ENCODE results near the gene BRCC3.

BRCC3 gene

GRCh38 chrX:155070663-155070974, 689 bp upstream of the BRCC3 start:
- DNase-seq (ENCODE audit: low spot score) = no peak
- Histone ChIP-seq H3K4me3 (peak overlapping the region; percentile 80), H3K27ac (peak overlapping the region; percentile 74 to 89)
- no peak for TF ChIP-seq CTCF (IDR thresholded peaks at IDR 0.05)

GRCh38 chrX:155071694-155072280, 479 bp downstream of the BRCC3 start:
- DNase-seq (ENCODE audit: low spot score) = peak; percentile 78
- Histone ChIP-seq H3K4me3 (peak overlapping the region; percentile 80), H3K27ac (peak overlapping the region; percentile 15 to 89)
- no peak for TF ChIP-seq CTCF (IDR thresholded peaks at IDR 0.05)

GRCh38 chrX:155086202-155086840, 15.0 kb downstream of the BRCC3 start:
- DNase-seq (ENCODE audit: low spot score) = no peak
- no peak overlapping the region for H3K4me3 ChIP-seq
- no peak for TF ChIP-seq CTCF (IDR thresholded peaks at IDR 0.05)
- H3K27ac ChIP-seq = no peak overlapping the region

- no peak for TF ChIP-seq CTCF (IDR thresholded peaks at IDR 0.05)
- Histone ChIP-seq H3K27ac (no peak overlapping the region), H3K4me3 (no peak overlapping the region)
- no peak for DNase-seq (ENCODE audit: low spot score)
Measured at GRCh38 chrX:155086961-155087735, 15.8 kb downstream of the BRCC3 start.

- DNase-seq (ENCODE audit: low spot score) = no peak
- TF ChIP-seq CTCF (IDR thresholded peaks at IDR 0.05) = peak; percentile 35
- Histone ChIP-seq H3K4me3 (no peak overlapping the region), H3K27ac (no peak overlapping the region)
Measured at GRCh38 chrX:155094468-155095061, 23.3 kb downstream of the BRCC3 start.

DNA sequence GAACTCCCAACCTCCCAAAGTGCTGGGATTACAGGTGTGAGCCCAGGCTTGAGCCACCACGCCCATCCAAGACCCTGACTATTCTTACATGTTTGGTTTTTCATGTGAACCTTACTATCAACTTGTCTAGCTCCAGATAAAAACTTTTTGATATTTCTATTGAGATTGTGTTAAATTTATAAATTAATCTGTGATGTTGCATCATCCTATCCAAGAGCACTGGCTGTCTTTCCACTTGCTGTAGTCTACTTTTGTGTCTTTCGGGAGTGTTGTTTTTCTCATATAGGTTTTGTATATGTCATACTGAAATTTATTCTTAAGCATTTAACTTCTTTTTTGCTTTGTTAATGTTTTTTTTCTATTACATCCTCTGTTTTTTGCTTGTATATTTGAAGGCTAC, 34.6 kb downstream of the BRCC3 start:
- no peak for DNase-seq (ENCODE audit: low spot score)
- Histone ChIP-seq H3K4me3 (no peak overlapping the region), H3K27ac (no peak overlapping the region)
- TF ChIP-seq CTCF (IDR thresholded peaks at IDR 0.05) = no peak

Measured in coronary artery (tissue), 2 donors.